D721Med (cell line): ENCODE data around the gene MMP24.
"Not testable (repeated sequence)": the region's sequence is repeated elsewhere in the genome, so short reads cannot be mapped to it uniquely, and the experiment has no call there.

ENCODE experiments used
- DNase-seq: peaks from one replicate; pipeline ENCODE4 v3.0.0; 2011; ENCODE audit warnings: low spot score; ENCODE audit not compliant: insufficient read length
- FAIRE-seq: peaks from 2 replicates; lab custom pipeline; 2011; peaks lifted over from hg19 to GRCh38; lab: Jason Lieb, UNC
- CTCF ChIP-seq: IDR thresholded peaks from 2 replicates; pipeline ENCODE4 v1.5.1; 2012; ENCODE audit warnings: mild to moderate bottlenecking, control low read depth; ENCODE audit not compliant: insufficient read depth; ENCODE audit errors: missing control alignments

Gene MMP24

GRCh38 chr20:35190556-35190955, 35.9 kb upstream of the MMP24 start:
- TF ChIP-seq CTCF, result no peak
- FAIRE-seq (no peak), DNase-seq (no peak)

GRCh38 chr20:35191419-35192117, 34.9 kb upstream of the MMP24 start:
- TF ChIP-seq CTCF, result no peak
- FAIRE-seq (no peak), DNase-seq (no peak)

GRCh38 chr20:35192118-35192872, 34.2 kb upstream of the MMP24 start:
- DNase-seq, result no peak
- TF ChIP-seq CTCF, result no peak
- no peak for FAIRE-seq

- not testable (repeated sequence) for DNase-seq, FAIRE-seq
These were observed 33.3 kb upstream of the MMP24 start for GRCh38 chr20:35193031-35193791.

GRCh38 chr20:35196313-35196712, 30.2 kb upstream of the MMP24 start:
- FAIRE-seq (no peak), DNase-seq (no peak)
- TF ChIP-seq CTCF, result no peak

- DNase-seq, result no peak
- TF ChIP-seq CTCF, result no peak
- no peak for FAIRE-seq
These were observed 26.8 kb upstream of the MMP24 start for GRCh38 chr20:35199740-35200139.

- no peak for TF ChIP-seq CTCF
- DNase-seq, result no peak
- FAIRE-seq, result no peak
These were observed 26.2 kb upstream of the MMP24 start for GRCh38 chr20:35200267-35200666.

- not testable (repeated sequence) for DNase-seq, FAIRE-seq
These were observed 25.0 kb upstream of the MMP24 start for GRCh38 chr20:35201467-35201866.
